A549 (cell line): ENCODE measurements around the gene MOB1B. TPM values are rescaled to one million over a fixed set of nuclear protein-coding genes. Genes with fewer than 3 reads are reported as not detected.

Source experiments
- ATAC-seq, 2 experiments: fragments of 200-7000 bp in 1 of 2; fragments of >200 bp in 1 of 2; cut with Nextera tagmentation in 1 of 2; cut with Tn5 transposase in 1 of 2; 3 replicates each; pipeline versions ENCODE4 v1.8.0 to v1.9.1; 2018 to 2020; ENCODE audit warnings: mild to moderate bottlenecking in 1 of 2, moderate library complexity in 1 of 2
- CTCF ChIA-PET: fragments of 300-600 bp; sonication (Branson Sonifier 250); formaldehyde crosslinking; extraction: SDS; loops from one replicate; lab custom pipeline; 2021; ENCODE audit warnings: antibody characterized with exemption, inconsistent platforms; lab: Yijun Ruan, JAX
- POLR2A ChIA-PET: fragments of 350-600 bp; formaldehyde crosslinking; extraction: SDS; loops from one replicate; lab custom pipeline; 2021; ENCODE audit warnings: antibody characterized with exemption, inconsistent platforms; lab: Yijun Ruan, JAX
- DNase-seq, 2 experiments: peaks; one replicate each; pipeline versions ENCODE4 v3.0.0 to v3.0.0-alpha.2; 2011 to 2016; ENCODE audit warnings: low read depth in 1 of 2, low spot score in 1 of 2
- FAIRE-seq: peaks from 2 replicates; lab custom pipeline; 2011; peaks lifted over from hg19 to GRCh38; lab: Jason Lieb, UNC
- H3K27ac ChIP-seq, 2 experiments: fragments of >200 bp; sonication (Bioruptor Twin); formaldehyde crosslinking; 3 replicates each; pipeline ENCODE4 v1.5.1; 2016 to 2017
- H3K4me1 ChIP-seq: fragments of >200 bp; sonication (Bioruptor Twin); formaldehyde crosslinking; 3 replicates; pipeline ENCODE4 v1.6.1; 2016
- H3K4me2 ChIP-seq: fragments of >200 bp; sonication (Bioruptor Twin); formaldehyde crosslinking; 3 replicates; pipeline ENCODE4 v1.6.1; 2016
- H3K4me3 ChIP-seq: fragments of >200 bp; sonication (Bioruptor Twin); formaldehyde crosslinking; 3 replicates; pipeline ENCODE4 v1.5.1; 2016
- H3K9me3 ChIP-seq: fragments of >200 bp; sonication (Bioruptor Twin); formaldehyde crosslinking; 3 replicates; pipeline ENCODE4 v1.6.1; 2016
- ATOH8 ChIP-seq: fragments of 250-450 bp; sonication (Bioruptor Pico); IDR thresholded peaks from 2 replicates; pipeline ENCODE4 v1.5.0; 2020; ENCODE audit warnings: low read depth, mild to moderate bottlenecking, moderate library complexity
- CHD4 ChIP-seq: fragments of 200-600 bp; sonication (generic); IDR thresholded peaks from 2 replicates; pipeline ENCODE4 v1.6.1; 2016; ENCODE audit warnings: antibody characterized with exemption, mild to moderate bottlenecking, borderline replicate concordance
- NPAS2 ChIP-seq: fragments of 250-450 bp; sonication (Bioruptor Pico); IDR thresholded peaks from 2 replicates; pipeline ENCODE4 v1.8.0; 2022; ENCODE audit warnings: mild to moderate bottlenecking, moderate library complexity, borderline replicate concordance
- RCOR1 ChIP-seq: fragments of 150-350 bp; IDR thresholded peaks from 2 replicates; pipeline ENCODE4 v1.6.1; 2014; ENCODE audit warnings: antibody characterized with exemption, low read length, low read depth
- REST ChIP-seq: fragments of 200-600 bp; sonication (generic); IDR thresholded peaks from 2 replicates; pipeline ENCODE4 v1.6.1; 2016; ENCODE audit warnings: antibody characterized with exemption, mild to moderate bottlenecking, moderate library complexity
- SREBF2 ChIP-seq: fragments of 450-650 bp; IDR thresholded peaks from 2 replicates; pipeline ENCODE4 v1.6.1; 2014; ENCODE audit warnings: mild to moderate bottlenecking, moderate library complexity
- WGBS: methylation state at CpG from one replicate; pipeline ENCODE4 v1.1.6; 2017; ENCODE audit errors: missing lambda C conversion rate; 5-methylcytosine and 5-hydroxymethylcytosine counted together
- polyA plus RNA-seq, 4 experiments: library from polyadenylated mRNA; depleted of rRNA in 3 of 4; stranded (reverse); fragments of >200 nt; fragmentation: RNase III in 1 of 4; extraction: RNeasy Plus Mini Kit Qiagen cat#74134 plus additional on column Dnase treatment in 1 of 4; gene quantifications; 2 replicates in 3 of 4; 3 replicates in 1 of 4; pipeline ENCODE4 v1.2.3, GENCODE V29; 2011 to 2017
- TF ChIP-seq, protein P1 (sequence below): fragments of >200 bp; sonication (Bioruptor Twin); formaldehyde crosslinking; IDR thresholded peaks from 3 replicates; pipeline ENCODE4 v1.5.1; 2016
- TF ChIP-seq, protein P2 (sequence below): fragments of 250-450 bp; sonication (Bioruptor Pico); IDR thresholded peaks from 2 replicates; pipeline ENCODE4 v1.5.0; 2021; ENCODE audit warnings: mild to moderate bottlenecking, moderate library complexity, borderline replicate concordance

MOB1B gene
- polyA plus RNA-seq, 2 of the 4 experiments (the other 2 are of a cell fraction), result 6.7 to 9.5 TPM

DNA sequence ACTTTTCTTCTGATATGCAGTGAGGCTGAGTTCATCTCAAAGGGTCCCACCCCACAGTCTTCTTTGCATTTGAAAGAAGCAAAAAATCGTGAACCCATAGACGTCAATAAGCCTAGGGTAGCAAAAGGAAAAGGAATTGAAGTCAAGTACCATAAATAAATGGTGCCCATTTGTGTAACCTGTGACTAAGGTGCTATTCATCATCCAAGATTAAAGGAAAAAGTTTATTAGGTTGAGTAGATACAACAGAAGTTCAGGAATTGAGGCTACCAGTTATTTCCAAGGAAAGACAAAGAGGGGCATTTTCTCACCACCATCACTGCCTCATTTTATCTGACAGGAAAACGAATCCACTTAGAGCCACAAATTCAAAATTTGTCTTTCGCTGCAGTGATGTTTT is 43.7 kb upstream of the MOB1B start:
- Histone ChIP-seq H3K4me1 (no peaks in the 10 kb centered on the region), H3K27ac (no peak overlapping the region)
- no peak for ATAC-seq
- TF ChIP-seq REST, result no peak
- TF ChIP-seq CHD4, result no peak
- TF ChIP-seq ATOH8, result no peak
- no peak for TF ChIP-seq RCOR1
- TF ChIP-seq, all 56 proteins: peak for 0
- H3K9me3 ChIP-seq, result no peaks in the 10 kb centered on the region
- 58% methylated on average over 4 of the region's 4 CpGs for WGBS
- no peak for FAIRE-seq
- no peak for DNase-seq
- CTCF ChIA-PET, result no interaction called here
- no peak overlapping the region for H3K4me3 ChIP-seq
- no peak overlapping the region for H3K4me2 ChIP-seq
- POLR2A ChIA-PET, result no interaction called here

DNA sequence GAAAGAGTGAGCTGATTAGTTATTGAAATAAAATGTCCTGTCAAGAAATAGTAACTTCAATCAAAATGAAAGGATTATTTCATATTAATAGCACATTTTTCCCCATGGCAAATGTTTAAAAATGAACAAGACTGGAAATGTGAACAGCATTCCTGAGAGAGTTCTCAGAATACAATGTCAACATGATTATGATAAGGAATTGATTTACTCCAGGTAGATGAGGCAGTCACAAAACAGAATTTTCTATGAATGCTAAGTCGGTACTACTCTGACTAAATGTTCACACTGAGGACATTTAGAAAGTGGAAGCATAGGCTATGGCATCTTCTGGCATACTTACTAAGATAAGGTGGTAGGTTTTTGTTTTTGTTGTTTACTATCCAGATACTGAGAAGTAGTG is 43.1 kb upstream of the MOB1B start:
- no peaks in the 10 kb centered on the region for H3K4me1 ChIP-seq
- FAIRE-seq (no peak), ATAC-seq (no peak), DNase-seq (no peak)
- H3K27ac ChIP-seq, result no peak overlapping the region
- H3K4me2 ChIP-seq, result no peak overlapping the region
- POLR2A ChIA-PET, result no interaction called here
- 84% methylated on average over 1 of the region's 1 CpG for WGBS
- no peaks in the 10 kb centered on the region for H3K9me3 ChIP-seq
- TF ChIP-seq, protein P1, sequence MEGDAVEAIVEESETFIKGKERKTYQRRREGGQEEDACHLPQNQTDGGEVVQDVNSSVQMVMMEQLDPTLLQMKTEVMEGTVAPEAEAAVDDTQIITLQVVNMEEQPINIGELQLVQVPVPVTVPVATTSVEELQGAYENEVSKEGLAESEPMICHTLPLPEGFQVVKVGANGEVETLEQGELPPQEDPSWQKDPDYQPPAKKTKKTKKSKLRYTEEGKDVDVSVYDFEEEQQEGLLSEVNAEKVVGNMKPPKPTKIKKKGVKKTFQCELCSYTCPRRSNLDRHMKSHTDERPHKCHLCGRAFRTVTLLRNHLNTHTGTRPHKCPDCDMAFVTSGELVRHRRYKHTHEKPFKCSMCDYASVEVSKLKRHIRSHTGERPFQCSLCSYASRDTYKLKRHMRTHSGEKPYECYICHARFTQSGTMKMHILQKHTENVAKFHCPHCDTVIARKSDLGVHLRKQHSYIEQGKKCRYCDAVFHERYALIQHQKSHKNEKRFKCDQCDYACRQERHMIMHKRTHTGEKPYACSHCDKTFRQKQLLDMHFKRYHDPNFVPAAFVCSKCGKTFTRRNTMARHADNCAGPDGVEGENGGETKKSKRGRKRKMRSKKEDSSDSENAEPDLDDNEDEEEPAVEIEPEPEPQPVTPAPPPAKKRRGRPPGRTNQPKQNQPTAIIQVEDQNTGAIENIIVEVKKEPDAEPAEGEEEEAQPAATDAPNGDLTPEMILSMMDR, result no peak
- TF ChIP-seq, protein P2, sequence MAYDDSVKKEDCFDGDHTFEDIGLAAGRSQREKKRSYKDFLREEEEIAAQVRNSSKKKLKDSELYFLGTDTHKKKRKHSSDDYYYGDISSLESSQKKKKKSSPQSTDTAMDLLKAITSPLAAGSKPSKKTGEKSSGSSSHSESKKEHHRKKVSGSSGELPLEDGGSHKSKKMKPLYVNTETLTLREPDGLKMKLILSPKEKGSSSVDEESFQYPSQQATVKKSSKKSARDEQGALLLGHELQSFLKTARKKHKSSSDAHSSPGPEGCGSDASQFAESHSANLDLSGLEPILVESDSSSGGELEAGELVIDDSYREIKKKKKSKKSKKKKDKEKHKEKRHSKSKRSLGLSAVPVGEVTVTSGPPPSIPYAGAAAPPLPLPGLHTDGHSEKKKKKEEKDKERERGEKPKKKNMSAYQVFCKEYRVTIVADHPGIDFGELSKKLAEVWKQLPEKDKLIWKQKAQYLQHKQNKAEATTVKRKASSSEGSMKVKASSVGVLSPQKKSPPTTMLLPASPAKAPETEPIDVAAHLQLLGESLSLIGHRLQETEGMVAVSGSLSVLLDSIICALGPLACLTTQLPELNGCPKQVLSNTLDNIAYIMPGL, result no peak
- TF ChIP-seq NPAS2 (CRISPR knock-in tag) (no peak), CHD4 (no peak), SREBF2 (no peak), REST (no peak)
- CTCF ChIA-PET, result no interaction called here
- no peak overlapping the region for H3K4me3 ChIP-seq
